Measurements from ENCODE around the gene CLEC3B. TPM values are rescaled to one million over a fixed set of nuclear protein-coding genes. Genes with fewer than 3 reads are reported as not detected.

The CLEC3B gene
- total RNA-seq, 1 donor from 2014 or later = not detected

GRCh38 chr3:45003406-45003805 lies 22.7 kb upstream of the CLEC3B start:
- no peak overlapping the region for H3K4me3 Mint-ChIP-seq
- H3K4me1 Mint-ChIP-seq = no peaks in the 10 kb centered on the region
- no peak for DNase-seq (ENCODE audit: low read depth, low spot score)
- H3K27me3 Mint-ChIP-seq (ENCODE audit: low read depth) = no peaks in the 10 kb centered on the region
- H3K36me3 Mint-ChIP-seq (ENCODE audit: low read depth) = peaks cover 42% of the 10 kb centered on the region
- H3K27ac Mint-ChIP-seq (ENCODE audit: unreplicated experiment) = no peak overlapping the region
- TF ChIP-seq CTCF (conservative IDR thresholded peaks at IDR 0.05) = no peak
- peaks cover 4% of the 10 kb centered on the region for H3K9me3 Mint-ChIP-seq

GRCh38 chr3:45003859-45004258 lies 22.2 kb upstream of the CLEC3B start:
- Mint-ChIP-seq H3K27me3 (ENCODE audit: low read depth) (no peaks in the 10 kb centered on the region), H3K27ac (ENCODE audit: unreplicated experiment) (no peak overlapping the region), H3K4me3 (no peak overlapping the region), H3K36me3 (ENCODE audit: low read depth) (peaks cover 42% of the 10 kb centered on the region), H3K9me3 (peaks cover 4% of the 10 kb centered on the region), H3K4me1 (no peaks in the 10 kb centered on the region)
- no peak for TF ChIP-seq CTCF (conservative IDR thresholded peaks at IDR 0.05)
- no peak for DNase-seq (ENCODE audit: low read depth, low spot score)

- H3K4me3 Mint-ChIP-seq = no peak overlapping the region
- peaks cover 4% of the 10 kb centered on the region for H3K9me3 Mint-ChIP-seq
- no peak for TF ChIP-seq CTCF (conservative IDR thresholded peaks at IDR 0.05)
- no peaks in the 10 kb centered on the region for H3K4me1 Mint-ChIP-seq
- DNase-seq (ENCODE audit: low read depth, low spot score) = no peak
- no peaks in the 10 kb centered on the region for H3K27me3 Mint-ChIP-seq (ENCODE audit: low read depth)
- peaks cover 40% of the 10 kb centered on the region for H3K36me3 Mint-ChIP-seq (ENCODE audit: low read depth)
- H3K27ac Mint-ChIP-seq (ENCODE audit: unreplicated experiment) = no peak overlapping the region
Measured at GRCh38 chr3:45007091-45007490, 19.0 kb upstream of the CLEC3B start.

GRCh38 chr3:45008117-45008516 lies 18.0 kb upstream of the CLEC3B start:
- H3K27ac Mint-ChIP-seq (ENCODE audit: unreplicated experiment) = no peak overlapping the region
- H3K4me3 Mint-ChIP-seq = no peak overlapping the region
- H3K4me1 Mint-ChIP-seq = no peaks in the 10 kb centered on the region
- H3K9me3 Mint-ChIP-seq = peaks cover 4% of the 10 kb centered on the region
- no peak for DNase-seq (ENCODE audit: low read depth, low spot score)
- peaks cover 32% of the 10 kb centered on the region for H3K36me3 Mint-ChIP-seq (ENCODE audit: low read depth)
- no peaks in the 10 kb centered on the region for H3K27me3 Mint-ChIP-seq (ENCODE audit: low read depth)
- TF ChIP-seq CTCF (conservative IDR thresholded peaks at IDR 0.05) = no peak

GRCh38 chr3:45009868-45010267 lies 16.2 kb upstream of the CLEC3B start:
- TF ChIP-seq CTCF (conservative IDR thresholded peaks at IDR 0.05) = no peak
- H3K27me3 Mint-ChIP-seq (ENCODE audit: low read depth) = no peaks in the 10 kb centered on the region
- peaks cover 1% of the 10 kb centered on the region for H3K9me3 Mint-ChIP-seq
- H3K4me1 Mint-ChIP-seq = no peaks in the 10 kb centered on the region
- H3K36me3 Mint-ChIP-seq (ENCODE audit: low read depth) = peaks cover 21% of the 10 kb centered on the region
- H3K27ac Mint-ChIP-seq (ENCODE audit: unreplicated experiment) = no peak overlapping the region
- no peak overlapping the region for H3K4me3 Mint-ChIP-seq
- DNase-seq (ENCODE audit: low read depth, low spot score) = no peak

Measured in neural crest cell (in vitro differentiated cells).